OCI-LY7 (cell line): ENCODE results near the gene ORM2. TPM values are rescaled to one million over a fixed set of nuclear protein-coding genes. Genes with fewer than 3 reads are reported as not detected.

ENCODE experiments used
- BruUV-seq: library from RNA; stranded (reverse); fragments of 400-500 nt; replicated peaks from 2 replicates; lab custom pipeline; 2021; lab: Mats Ljungman, UMichigan
- CTCF ChIA-PET: fragments of 300-600 bp; sonication (Branson Sonifier 250); formaldehyde crosslinking; loops from one replicate; lab custom pipeline; 2022; ENCODE audit warnings: antibody characterized with exemption; ENCODE audit not compliant: unreplicated experiment; lab: Charles Lee
- POLR2A ChIA-PET: fragments of 300-600 bp; sonication (Branson Sonifier 250); formaldehyde crosslinking; loops from one replicate; lab custom pipeline; 2022; ENCODE audit warnings: antibody characterized with exemption; lab: Charles Lee
- DNase-seq: peaks from one replicate; pipeline ENCODE4 v3.0.0-alpha.2; 2015; ENCODE audit warnings: low spot score
- H2AFZ ChIP-seq: fragments of 200-600 bp; sonication (generic), shearing (Covaris generic); 2 replicates; pipeline ENCODE4 v1.6.1; 2014; ENCODE audit warnings: mild to moderate bottlenecking, antibody characterized with exemption, low read length, moderate library complexity
- H3K27ac ChIP-seq: fragments of 200-600 bp; sonication (generic); 2 replicates; pipeline ENCODE4 v1.5.1; 2014; ENCODE audit warnings: mixed run types, low read depth, mild to moderate bottlenecking, moderate library complexity, low read length, inconsistent platforms; ENCODE audit not compliant: poor library complexity, severe bottlenecking
- H3K36me3 ChIP-seq: fragments of 200-600 bp; sonication (generic); 2 replicates; pipeline ENCODE4 v1.6.1; 2014; ENCODE audit warnings: mild to moderate bottlenecking, antibody characterized with exemption, low read length, moderate library complexity, mixed read lengths; ENCODE audit not compliant: insufficient read depth
- H3K4me1 ChIP-seq: fragments of 200-600 bp; sonication (generic); 2 replicates; pipeline ENCODE4 v1.5.1; 2014; ENCODE audit warnings: mild to moderate bottlenecking, low read length; ENCODE audit not compliant: insufficient read depth, poor library complexity, severe bottlenecking
- H3K4me2 ChIP-seq: fragments of 200-600 bp; sonication (generic); 2 replicates; pipeline ENCODE4 v1.6.1; 2014; ENCODE audit warnings: mild to moderate bottlenecking, low read length
- H3K4me3 ChIP-seq: fragments of 200-600 bp; sonication (generic); 2 replicates; pipeline ENCODE4 v1.5.1; 2014; ENCODE audit warnings: mild to moderate bottlenecking, low read depth, low read length; ENCODE audit not compliant: poor library complexity, severe bottlenecking
- H3K79me2 ChIP-seq: fragments of 200-600 bp; sonication (generic); 2 replicates; pipeline ENCODE4 v1.6.1; 2016; ENCODE audit warnings: low read depth, mild to moderate bottlenecking, low read length, moderate library complexity, mixed read lengths; ENCODE audit not compliant: insufficient read depth
- H3K9me2 ChIP-seq: fragments of 200-600 bp; sonication (generic); 2 replicates; pipeline ENCODE4 v1.6.1; 2016; ENCODE audit warnings: mild to moderate bottlenecking, low read length, mixed read lengths; ENCODE audit not compliant: insufficient read depth
- H3K9me3 ChIP-seq: fragments of 200-600 bp; sonication (generic); 2 replicates; pipeline ENCODE4 v1.6.1; 2014; ENCODE audit warnings: mild to moderate bottlenecking, mixed run types, low read length, mixed read lengths
- H4K20me1 ChIP-seq: fragments of 200-600 bp; sonication (generic); 2 replicates; pipeline ENCODE4 v1.6.1; 2014; ENCODE audit warnings: mild to moderate bottlenecking, antibody characterized with exemption, low read length, moderate library complexity, mixed read lengths; ENCODE audit not compliant: insufficient read depth
- CTCF ChIP-seq: fragments of 200-600 bp; sonication (generic); conservative IDR thresholded peaks from 2 replicates; pipeline ENCODE4 v1.5.1; 2014; ENCODE audit warnings: mild to moderate bottlenecking, antibody characterized with exemption, low read length, moderate library complexity, mixed read lengths
- EZH2phosphoT487 ChIP-seq: fragments of 200-600 bp; sonication (generic); IDR thresholded peaks from 2 replicates; pipeline ENCODE4 v1.6.1; 2018; ENCODE audit warnings: low read depth, borderline replicate concordance, mild to moderate bottlenecking, mixed run types, antibody characterized with exemption, low read length, moderate library complexity, mixed read lengths
- intact Hi-C: fragments of 100-400 bp; cut with micrococcal nuclease; formaldehyde crosslinking; loops from one replicate; pipeline ENCODE4 v1.10.0; 2022; ENCODE audit not compliant: unreplicated experiment
- total RNA-seq, 2 experiments: library from RNA; depleted of rRNA in 1 of 2; stranded (reverse); fragments of >200 nt in 1 of 2; shearing (Covaris generic) in 1 of 2; gene quantifications; 2 replicates each; pipeline ENCODE4 v1.2.3, GENCODE V29; 2014 to 2022

Gene ORM2
- total RNA-seq, 2 experiments from 2014 or later = not detected

- no peak overlapping the region for H3K27ac ChIP-seq
- H4K20me1 ChIP-seq = no peaks in the 10 kb centered on the region
Measured at GRCh38 chr9:114350636-114351401, 21.1 kb downstream of the ORM2 start.

GRCh38 chr9:114351932-114352331 lies 22.3 kb downstream of the ORM2 start:
- peaks cover 94% of the 10 kb centered on the region for H3K36me3 ChIP-seq
- BruUV-seq = no TSS peak
- no peak overlapping the region for H3K4me3 ChIP-seq
- DNase-seq = no peak
- no peak overlapping the region for H2AFZ ChIP-seq
- H3K9me2 ChIP-seq = no peaks in the 10 kb centered on the region
- ChIA-PET POLR2A (interaction anchor here (1.2 to 2.9 kb wide), 3 partner anchors 11 to 33 kb away, joined by 3 to 10 read pairs (median 3); no protein-coding TSS in a partner anchor), CTCF (no interaction called here)
- TF ChIP-seq EZH2phosphoT487 (no peak), CTCF (no peak)
- no peak overlapping the region for H3K27ac ChIP-seq
- H3K4me1 ChIP-seq = peaks cover 25% of the 10 kb centered on the region
- no peaks in the 10 kb centered on the region for H4K20me1 ChIP-seq
- intact Hi-C loops = no loop called here
- H3K9me3 ChIP-seq = no peaks in the 10 kb centered on the region
- no peaks in the 10 kb centered on the region for H3K79me2 ChIP-seq
- H3K4me2 ChIP-seq = no peak overlapping the region

More at GRCh38 chr9:114350636-114351401, 21.1 kb downstream of the ORM2 start:
- BruUV-seq = no TSS peak
- ChIA-PET POLR2A (interaction anchor here (1.0 to 1.3 kb wide), 4 partner anchors 13 to 40 kb away, joined by 3 read pairs; no protein-coding TSS in a partner anchor), CTCF (interaction anchor here (0.8 to 0.9 kb wide), 2 partner anchors 12 to 38 kb away, joined by 3 to 7 read pairs; no protein-coding TSS in a partner anchor)
- no peak overlapping the region for H2AFZ ChIP-seq
- peaks cover 25% of the 10 kb centered on the region for H3K4me1 ChIP-seq
- H3K36me3 ChIP-seq = peaks cover 94% of the 10 kb centered on the region
- no peak for DNase-seq
- no peaks in the 10 kb centered on the region for H3K9me2 ChIP-seq
- H3K4me3 ChIP-seq = no peak overlapping the region
- no peak overlapping the region for H3K4me2 ChIP-seq
- H3K9me3 ChIP-seq = no peaks in the 10 kb centered on the region
- TF ChIP-seq CTCF (no peak), EZH2phosphoT487 (no peak)
- intact Hi-C loops = no loop called here
- no peaks in the 10 kb centered on the region for H3K79me2 ChIP-seq

- no peak overlapping the region for H3K27ac ChIP-seq
- CTCF ChIA-PET = no interaction called here
Measured at GRCh38 chr9:114355821-114356220, 26.2 kb downstream of the ORM2 start.

More at GRCh38 chr9:114355821-114356220, 26.2 kb downstream of the ORM2 start:
- no peak overlapping the region for H2AFZ ChIP-seq
- H3K79me2 ChIP-seq = no peaks in the 10 kb centered on the region
- POLR2A ChIA-PET = interaction anchor here (0.6 kb wide), 2 partner anchors 15 to 37 kb away, joined by 3 read pairs; no protein-coding TSS in a partner anchor
- no peak overlapping the region for H3K4me3 ChIP-seq
- no peaks in the 10 kb centered on the region for H4K20me1 ChIP-seq
- peaks cover 96% of the 10 kb centered on the region for H3K36me3 ChIP-seq
- no peaks in the 10 kb centered on the region for H3K9me2 ChIP-seq
- TF ChIP-seq CTCF (no peak), EZH2phosphoT487 (no peak)
- no peak overlapping the region for H3K4me2 ChIP-seq
- no peaks in the 10 kb centered on the region for H3K9me3 ChIP-seq
- no peak for DNase-seq
- BruUV-seq = no TSS peak
- intact Hi-C loops = no loop called here
- H3K4me1 ChIP-seq = no peaks in the 10 kb centered on the region
